D721Med (cell line): Measurements from ENCODE around the gene KRT83.

Experiments
- DNase-seq: peaks from one replicate; pipeline ENCODE4 v3.0.0; 2011; ENCODE audit warnings: low spot score; ENCODE audit not compliant: insufficient read length
- FAIRE-seq: peaks from 2 replicates; lab custom pipeline; 2011; peaks lifted over from hg19 to GRCh38; lab: Jason Lieb, UNC
- CTCF ChIP-seq: IDR thresholded peaks from 2 replicates; pipeline ENCODE4 v1.5.1; 2012; ENCODE audit warnings: mild to moderate bottlenecking, control low read depth; ENCODE audit not compliant: insufficient read depth; ENCODE audit errors: missing control alignments

Gene KRT83

GRCh38 chr12:52354200-52354599 is 33.0 kb upstream of the KRT83 start:
- no peak for TF ChIP-seq CTCF
- DNase-seq (no peak), FAIRE-seq (no peak)

GRCh38 chr12:52353766-52354165 is 32.6 kb upstream of the KRT83 start:
- DNase-seq (no peak), FAIRE-seq (no peak)
- TF ChIP-seq CTCF, result no peak

GRCh38 chr12:52352951-52353350 is 31.8 kb upstream of the KRT83 start:
- FAIRE-seq (no peak), DNase-seq (no peak)
- TF ChIP-seq CTCF, result no peak

- no peak for TF ChIP-seq CTCF
- FAIRE-seq (no peak), DNase-seq (no peak)
These were observed 30.2 kb upstream of the KRT83 start for GRCh38 chr12:52351196-52352059.

GRCh38 chr12:52350786-52351185 is 29.6 kb upstream of the KRT83 start:
- FAIRE-seq (no peak), DNase-seq (no peak)
- TF ChIP-seq CTCF, result no peak

GRCh38 chr12:52350021-52350620 is 28.9 kb upstream of the KRT83 start:
- no peak for TF ChIP-seq CTCF
- DNase-seq, result no peak
- FAIRE-seq, result no peak

GRCh38 chr12:52349196-52349595 is 28.0 kb upstream of the KRT83 start:
- no peak for TF ChIP-seq CTCF
- FAIRE-seq, result no peak
- no peak for DNase-seq
